Esophagus muscularis mucosa (tissue), 4 donors: ENCODE results near the gene ABCA2. TPM values are rescaled to one million over a fixed set of nuclear protein-coding genes. Genes with fewer than 3 reads are reported as not detected.

Experiments used
- DNase-seq: peaks from one replicate; pipeline ENCODE4 v3.0.0-alpha.2; 2017; ENCODE audit errors: extremely low spot score
- H3K27ac ChIP-seq, 4 donors: fragments of 200-600 bp; sonication (generic); replicated peaks in 1 of 4; 1 replicate in 3 of 4; 2 replicates in 1 of 4; pipeline ENCODE4 v1.5.1; 2016 to 2019; ENCODE audit warnings: mild to moderate bottlenecking in 1 of 4
- H3K27me3 ChIP-seq, 4 donors: fragments of 200-600 bp; sonication (generic); one replicate each; pipeline versions ENCODE4 v1.5.1 to v1.6.0; 2016 to 2019
- H3K36me3 ChIP-seq, 4 donors: fragments of 200-600 bp; sonication (generic); one replicate each; pipeline ENCODE4 v1.5.1; 2016 to 2019
- H3K4me1 ChIP-seq, 4 donors: fragments of 200-600 bp; sonication (generic); one replicate each; pipeline ENCODE4 v1.5.1; 2016 to 2019
- H3K4me3 ChIP-seq, 4 donors: fragments of 200-600 bp; sonication (generic); 1 replicate in 2 of 4; 2 replicates in 2 of 4; pipeline ENCODE4 v1.5.1; 2016 to 2019; ENCODE audit warnings: mild to moderate bottlenecking in 4 of 4, moderate library complexity in 1 of 4
- H3K9me3 ChIP-seq, 4 donors: fragments of 200-600 bp; sonication (generic); 1 replicate in 3 of 4; 2 replicates in 1 of 4; pipeline ENCODE4 v1.5.1; 2016 to 2019
- EP300 ChIP-seq: sonication (generic); formaldehyde crosslinking; IDR thresholded peaks from one replicate; pipeline ENCODE4 v1.6.1; 2017; ENCODE audit warnings: antibody characterized with exemption
- POLR2A ChIP-seq: fragments of 450-650 bp; IDR thresholded peaks from one replicate; pipeline ENCODE4 v1.6.1; 2017; ENCODE audit warnings: antibody characterized with exemption, moderate library complexity, mild to moderate bottlenecking, low read depth
- POLR2AphosphoS5 ChIP-seq, 2 donors: sonication (generic); formaldehyde crosslinking; IDR thresholded peaks; one replicate each; pipeline ENCODE4 v1.6.1; 2017; ENCODE audit warnings: antibody characterized with exemption in 2 of 2
- WGBS: methylation state at CpG from one replicate; pipeline ENCODE4 v1.1.5; 2018; 5-methylcytosine and 5-hydroxymethylcytosine counted together
- intact Hi-C: fragments of 100-400 bp; cut with DNase I; formaldehyde crosslinking; loops from one replicate; pipeline ENCODE4 v1.15.1; 2023
- total RNA-seq, 4 donors: library from RNA; depleted of rRNA; stranded (reverse); fragments of >200 nt; gene quantifications; one replicate each; pipeline versions ENCODE4 v1.1.0 to v1.2.1, GENCODE V29; 2016
- TF ChIP-seq, protein P1 (sequence below), 3 experiments: fragments of 200-600 bp in 2 of 3; fragments of 450-650 bp in 1 of 3; sonication (generic) in 2 of 3; IDR thresholded peaks; one replicate each; pipeline ENCODE4 v1.5.1; 2017 to 2019; ENCODE audit warnings: antibody characterized with exemption in 3 of 3, mild to moderate bottlenecking in 2 of 3, moderate library complexity in 1 of 3

Gene ABCA2
- total RNA-seq, 4 donors from 2014 or later, result 17.4 to 30.9 (median 21.6) TPM

DNA sequence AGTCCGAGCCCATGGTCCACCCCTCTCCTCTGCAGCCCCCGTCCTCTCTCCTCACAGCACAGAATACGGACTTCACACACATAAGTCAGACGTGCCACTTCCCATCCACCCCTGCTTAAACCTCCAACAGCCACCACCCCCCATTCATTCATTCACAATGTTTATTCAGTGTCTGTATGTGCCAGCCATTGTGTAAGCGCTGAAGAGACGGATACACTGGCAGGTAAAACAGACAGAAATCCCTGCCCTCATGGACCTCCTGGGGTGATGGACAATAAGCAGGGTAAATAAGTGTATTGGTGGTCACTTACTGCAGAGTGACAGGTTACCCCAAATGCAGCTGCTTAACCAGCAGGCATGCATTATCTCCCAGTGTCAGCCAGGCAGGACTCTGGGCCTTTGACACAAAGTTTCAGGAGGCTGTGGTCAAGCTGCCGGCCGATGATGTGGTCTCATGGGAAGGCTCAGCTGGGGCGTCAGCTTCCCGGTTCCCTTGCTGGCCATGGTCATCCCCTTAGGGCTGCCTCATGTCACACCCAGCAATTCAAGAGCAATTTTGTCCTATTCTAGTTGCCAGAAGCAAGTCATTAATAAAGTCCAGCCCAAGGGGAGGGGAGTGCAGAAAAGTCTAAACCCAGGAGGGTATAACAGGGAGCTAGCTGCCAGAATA is 37.7 kb downstream of the ABCA2 start:
- peaks cover 4 to 18% (median 14%) of the 10 kb centered on the region in 4 donors for H3K36me3 ChIP-seq
- no peak overlapping the region for H3K27ac ChIP-seq
- H3K4me1 ChIP-seq, result peaks cover 21 to 43% (median 35%) of the 10 kb centered on the region in 4 donors
- no peak for DNase-seq
- 82% methylated on average over 10 of the region's 10 CpGs for WGBS
- no peak overlapping the region for H3K4me3 ChIP-seq
- H3K27me3 ChIP-seq, result peaks cover 0 to 52% (median 15%) of the 10 kb centered on the region in 4 donors
- H3K9me3 ChIP-seq, result no peaks in the 10 kb centered on the region
- intact Hi-C loops, result loop anchor here (5.0 kb wide), 1 partner anchor 43 kb away; the partner anchor contains the start of gene C8G
- no peak for TF ChIP-seq POLR2A
- no peak for TF ChIP-seq POLR2AphosphoS5 (IDR thresholded peaks at IDR 0.05)
- no peak for TF ChIP-seq EP300

DNA sequence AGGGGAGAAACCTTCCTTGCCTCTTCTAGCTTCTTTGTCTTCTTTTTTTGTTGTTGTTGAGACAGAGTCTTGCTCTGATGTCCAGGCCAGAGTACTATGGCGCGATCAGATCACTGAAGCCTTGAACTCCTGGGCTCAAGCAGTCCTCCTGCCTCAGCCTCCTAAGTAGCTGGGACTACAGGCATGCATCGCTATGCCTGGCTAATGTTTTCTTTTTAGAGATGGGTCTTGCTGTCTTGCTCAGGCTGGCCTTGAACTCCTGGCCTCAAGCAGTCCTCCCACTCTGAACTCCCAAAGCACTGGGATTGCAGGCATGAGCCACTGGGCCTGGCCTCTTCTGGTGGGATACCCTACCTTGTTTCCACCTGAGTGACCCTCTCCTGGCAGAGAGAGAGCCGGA is 39.2 kb downstream of the ABCA2 start:
- peaks cover 1 to 8% (median 5%) of the 10 kb centered on the region in 4 donors for H3K36me3 ChIP-seq
- TF ChIP-seq POLR2A (no peak), POLR2AphosphoS5 (IDR thresholded peaks at IDR 0.05) (no peak), EP300 (no peak)
- TF ChIP-seq, protein P1, sequence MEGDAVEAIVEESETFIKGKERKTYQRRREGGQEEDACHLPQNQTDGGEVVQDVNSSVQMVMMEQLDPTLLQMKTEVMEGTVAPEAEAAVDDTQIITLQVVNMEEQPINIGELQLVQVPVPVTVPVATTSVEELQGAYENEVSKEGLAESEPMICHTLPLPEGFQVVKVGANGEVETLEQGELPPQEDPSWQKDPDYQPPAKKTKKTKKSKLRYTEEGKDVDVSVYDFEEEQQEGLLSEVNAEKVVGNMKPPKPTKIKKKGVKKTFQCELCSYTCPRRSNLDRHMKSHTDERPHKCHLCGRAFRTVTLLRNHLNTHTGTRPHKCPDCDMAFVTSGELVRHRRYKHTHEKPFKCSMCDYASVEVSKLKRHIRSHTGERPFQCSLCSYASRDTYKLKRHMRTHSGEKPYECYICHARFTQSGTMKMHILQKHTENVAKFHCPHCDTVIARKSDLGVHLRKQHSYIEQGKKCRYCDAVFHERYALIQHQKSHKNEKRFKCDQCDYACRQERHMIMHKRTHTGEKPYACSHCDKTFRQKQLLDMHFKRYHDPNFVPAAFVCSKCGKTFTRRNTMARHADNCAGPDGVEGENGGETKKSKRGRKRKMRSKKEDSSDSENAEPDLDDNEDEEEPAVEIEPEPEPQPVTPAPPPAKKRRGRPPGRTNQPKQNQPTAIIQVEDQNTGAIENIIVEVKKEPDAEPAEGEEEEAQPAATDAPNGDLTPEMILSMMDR (IDR thresholded peaks at IDR 0.05), result no peak
- no peak overlapping the region for H3K27ac ChIP-seq
- no peak for DNase-seq
- H3K4me3 ChIP-seq, result no peak overlapping the region
- intact Hi-C loops, result no loop called here
- H3K4me1 ChIP-seq, result peaks cover 23 to 38% (median 32%) of the 10 kb centered on the region in 4 donors
- H3K9me3 ChIP-seq, result no peaks in the 10 kb centered on the region
- WGBS, result 98% methylated on average over 3 of the region's 4 CpGs
- peaks cover 0 to 52% (median 17%) of the 10 kb centered on the region in 4 donors for H3K27me3 ChIP-seq

DNA sequence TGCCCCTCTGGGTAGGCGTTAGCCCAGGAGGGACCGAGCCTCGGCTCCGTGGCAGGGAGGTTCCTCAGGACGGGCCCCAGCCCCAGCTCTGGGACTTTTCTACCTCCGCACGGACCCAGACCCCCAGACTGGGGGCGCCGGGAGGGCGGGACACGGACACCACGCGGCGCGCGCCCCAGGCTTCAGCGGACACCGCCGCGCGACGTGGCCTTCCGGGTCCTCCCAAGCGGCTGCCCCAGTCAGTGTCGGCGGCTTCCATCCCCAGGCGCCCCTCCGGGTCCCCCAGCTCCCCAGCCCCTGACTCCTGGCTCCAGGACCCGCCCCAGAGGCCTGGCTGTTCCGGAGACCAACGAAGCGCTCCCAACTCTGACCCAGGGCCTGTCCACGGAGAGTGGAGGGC is 42.2 kb downstream of the ABCA2 start:
- H3K36me3 ChIP-seq, result no peaks in the 10 kb centered on the region
- H3K27ac ChIP-seq, result no peak overlapping the region
- H3K27me3 ChIP-seq, result peaks cover 0 to 72% (median 17%) of the 10 kb centered on the region in 4 donors
- no peak overlapping the region for H3K4me3 ChIP-seq
- DNase-seq, result no peak
- 25% methylated on average over 22 of the region's 33 CpGs for WGBS
- intact Hi-C loops, result no loop called here
- no peaks in the 10 kb centered on the region for H3K9me3 ChIP-seq
- TF ChIP-seq, protein P1 (IDR thresholded peaks at IDR 0.05), result no peak
- no peak for TF ChIP-seq POLR2A
- TF ChIP-seq EP300, result no peak
- TF ChIP-seq POLR2AphosphoS5 (IDR thresholded peaks at IDR 0.05), result no peak
- peaks cover 14 to 26% (median 19%) of the 10 kb centered on the region in 4 donors for H3K4me1 ChIP-seq

DNA sequence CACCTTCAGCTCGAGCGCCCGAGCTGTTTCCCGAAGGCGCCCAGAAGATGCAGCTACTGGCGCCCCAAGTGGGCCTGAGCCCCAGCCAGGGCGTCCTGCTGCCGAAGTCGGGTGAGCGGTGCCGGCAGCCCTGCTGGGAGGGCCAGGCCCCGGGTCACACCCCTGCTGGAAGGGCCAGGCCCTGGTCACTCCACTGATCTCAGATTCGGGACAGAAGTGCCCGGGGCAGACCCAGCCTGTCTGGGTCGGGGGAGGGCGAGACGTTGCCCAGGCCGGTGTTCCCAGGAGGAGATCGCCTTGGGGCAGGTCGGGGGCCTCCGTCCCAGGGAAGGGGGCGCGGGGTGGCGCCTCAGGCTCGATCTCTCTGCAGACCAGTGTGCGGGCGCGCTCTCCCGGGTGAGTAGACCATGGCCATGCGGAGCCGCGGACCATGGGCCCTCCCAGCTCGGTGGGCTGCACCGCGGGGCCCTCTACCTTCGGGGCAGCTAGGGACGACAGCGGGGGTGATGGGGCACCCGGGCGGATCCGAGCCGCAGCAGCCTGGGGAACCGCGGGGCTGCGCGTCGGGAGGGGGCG is 42.9 kb downstream of the ABCA2 start:
- Histone ChIP-seq H3K4me1 (peaks cover 14 to 33% (median 19%) of the 10 kb centered on the region in 4 donors), H3K27me3 (peaks cover 0 to 73% (median 17%) of the 10 kb centered on the region in 4 donors), H3K4me3 (no peak overlapping the region), H3K9me3 (no peaks in the 10 kb centered on the region), H3K36me3 (no peaks in the 10 kb centered on the region), H3K27ac (no peak overlapping the region)
- TF ChIP-seq POLR2AphosphoS5 (IDR thresholded peaks at IDR 0.05), result no peak
- TF ChIP-seq, protein P1 (IDR thresholded peaks at IDR 0.05), result no peak
- TF ChIP-seq EP300, result no peak
- TF ChIP-seq POLR2A, result no peak
- 4% methylated on average over 7 of the region's 48 CpGs for WGBS
- no peak for DNase-seq
- intact Hi-C loops, result no loop called here

DNA sequence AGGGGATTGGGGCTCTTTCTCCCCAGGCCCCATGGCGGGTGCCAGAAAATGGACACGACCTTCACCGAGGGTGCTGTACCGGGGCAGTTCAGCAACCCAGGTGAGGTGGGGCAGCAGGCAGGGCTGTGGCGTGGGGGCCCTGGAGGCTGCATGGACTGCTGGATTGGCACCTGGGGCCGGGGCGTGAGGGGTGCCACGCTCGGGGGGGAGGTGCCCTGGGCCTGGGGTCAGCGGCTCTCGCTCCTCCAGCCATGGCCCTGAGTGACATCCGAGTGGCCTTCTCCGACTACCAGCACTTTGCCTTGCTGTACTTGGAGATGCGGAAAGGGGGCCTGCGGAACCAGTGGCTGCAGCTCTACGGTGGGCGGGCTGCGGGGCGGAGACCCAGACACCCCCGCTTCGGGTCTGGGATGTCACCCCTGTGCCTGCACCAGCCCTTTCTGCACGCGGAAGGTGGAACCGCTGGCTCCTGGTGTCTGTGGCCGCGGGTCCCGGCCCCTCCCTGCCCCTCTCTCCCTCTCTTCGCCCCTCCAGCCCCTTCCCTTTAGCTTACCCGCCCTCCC is 43.5 kb downstream of the ABCA2 start:
- TF ChIP-seq, protein P1 (IDR thresholded peaks at IDR 0.05), result no peak
- TF ChIP-seq POLR2AphosphoS5 (IDR thresholded peaks at IDR 0.05) (no peak), EP300 (no peak), POLR2A (no peak)
- WGBS, result 41% methylated on average over 13 of the region's 29 CpGs

More for the DNA sequence above, 43.5 kb downstream of the ABCA2 start:
- DNase-seq, result no peak
- Histone ChIP-seq H3K36me3 (no peaks in the 10 kb centered on the region), H3K9me3 (no peaks in the 10 kb centered on the region), H3K27me3 (peaks cover 0 to 77% (median 17%) of the 10 kb centered on the region in 4 donors), H3K4me1 (peaks cover 14 to 34% (median 19%) of the 10 kb centered on the region in 4 donors), H3K4me3 (no peak overlapping the region), H3K27ac (no peak overlapping the region)
- intact Hi-C loops, result no loop called here
